NCI-H69 (cell line): ENCODE results near the gene GOLGA8T.
"Not testable (repeated sequence)": the region's sequence is repeated elsewhere in the genome, so short reads cannot be mapped to it uniquely, and the experiment has no call there.

Source experiments
- DNase-seq: peaks from one replicate; lab custom pipeline; 2025; lab: John Stamatoyannopoulos, UW

GOLGA8T gene

GRCh38 chr15:30134751-30135150, at the start of gene GOLGA8T:
Gene GOLGA8T (plus strand): TSS chr15:30135051. CDS start chr15:30135149, 98 bp downstream.
- DNase-seq = not testable (repeated sequence)

GRCh38 chr15:30097827-30098226, 37.0 kb upstream of the GOLGA8T start:
- not testable (repeated sequence) for DNase-seq

- not testable (repeated sequence) for DNase-seq
Measured at GRCh38 chr15:30102890-30103289, 32.0 kb upstream of the GOLGA8T start.

GRCh38 chr15:30103941-30104507, 30.8 kb upstream of the GOLGA8T start:
- DNase-seq = not testable (repeated sequence)

GRCh38 chr15:30110591-30110990, 24.3 kb upstream of the GOLGA8T start:
- DNase-seq = not testable (repeated sequence)

GRCh38 chr15:30130066-30130465, 4.8 kb upstream of the GOLGA8T start:
- not testable (repeated sequence) for DNase-seq

- not testable (repeated sequence) for DNase-seq
Measured at GRCh38 chr15:30143246-30143645, 8.4 kb downstream of the GOLGA8T start.

GRCh38 chr15:30149891-30150290, 15.0 kb downstream of the GOLGA8T start:
- not testable (repeated sequence) for DNase-seq

GRCh38 chr15:30162479-30163357, 27.9 kb downstream of the GOLGA8T start:
- not testable (repeated sequence) for DNase-seq

- not testable (repeated sequence) for DNase-seq
Measured at GRCh38 chr15:30163759-30164158, 28.9 kb downstream of the GOLGA8T start.

- not testable (repeated sequence) for DNase-seq
Measured at GRCh38 chr15:30164257-30164656, 29.4 kb downstream of the GOLGA8T start.

- DNase-seq = not testable (repeated sequence)
Measured at GRCh38 chr15:30167403-30167802, 32.6 kb downstream of the GOLGA8T start.

- not testable (repeated sequence) for DNase-seq
Measured at GRCh38 chr15:30167886-30168285, 33.0 kb downstream of the GOLGA8T start.

- DNase-seq = not testable (repeated sequence)
Measured at GRCh38 chr15:30171452-30171851, 36.6 kb downstream of the GOLGA8T start.

- DNase-seq = not testable (repeated sequence)
Measured at GRCh38 chr15:30173041-30173608, 38.3 kb downstream of the GOLGA8T start.

- not testable (repeated sequence) for DNase-seq
Measured at GRCh38 chr15:30175291-30175690, 40.4 kb downstream of the GOLGA8T start.

- not testable (repeated sequence) for DNase-seq
Measured at GRCh38 chr15:30176613-30177012, 41.8 kb downstream of the GOLGA8T start.

- not testable (repeated sequence) for DNase-seq
Measured at GRCh38 chr15:30179814-30180213, 45.0 kb downstream of the GOLGA8T start.

- DNase-seq = not testable (repeated sequence)
Measured at GRCh38 chr15:30185495-30185894, 50.6 kb downstream of the GOLGA8T start.

- not testable (repeated sequence) for DNase-seq
Measured at GRCh38 chr15:30187429-30187828, 52.6 kb downstream of the GOLGA8T start.

GRCh38 chr15:30189754-30190153, 54.9 kb downstream of the GOLGA8T start:
- DNase-seq = not testable (repeated sequence)

- not testable (repeated sequence) for DNase-seq
Measured at GRCh38 chr15:30191143-30191542, 56.3 kb downstream of the GOLGA8T start.

GRCh38 chr15:30191639-30192038, 56.8 kb downstream of the GOLGA8T start:
- not testable (repeated sequence) for DNase-seq
